RWPE1 (cell line): ENCODE measurements around the gene IQGAP2.

ENCODE experiments used
- CTCF ChIA-PET: fragments of 350-600 bp; sonication (Branson Sonifier 250); formaldehyde crosslinking; extraction: SDS; loops from one replicate; lab custom pipeline; 2021; lab: Yijun Ruan, JAX
- POLR2A ChIA-PET: fragments of 400-600 bp; formaldehyde crosslinking; extraction: SDS; loops from one replicate; lab custom pipeline; 2020; ENCODE audit warnings: antibody characterized with exemption; ENCODE audit not compliant: low non-redundant PET; lab: Yijun Ruan, JAX
- DNase-seq: peaks from one replicate; pipeline ENCODE4 v3.0.0; 2012; ENCODE audit warnings: low spot score
- H3K27ac ChIP-seq: fragments of 450-650 bp; 2 replicates; pipeline ENCODE4 v1.5.1; 2017
- CTCF ChIP-seq: fragments of 450-650 bp; conservative IDR thresholded peaks from 2 replicates; pipeline ENCODE4 v1.5.1; 2017; ENCODE audit warnings: low read depth, mild to moderate bottlenecking

The IQGAP2 gene

GRCh38 chr5:76717222-76718083, 314.4 kb downstream of the IQGAP2 start:
- no peak for TF ChIP-seq CTCF
- no peak overlapping the region for H3K27ac ChIP-seq
- POLR2A ChIA-PET = no interaction called here
- DNase-seq = no peak
- CTCF ChIA-PET = interaction anchor here (0.5 to 2.5 kb wide), 4 partner anchors 45 to 625 kb away, joined by 3 to 11 read pairs (median 5); no protein-coding TSS in a partner anchor

DNA sequence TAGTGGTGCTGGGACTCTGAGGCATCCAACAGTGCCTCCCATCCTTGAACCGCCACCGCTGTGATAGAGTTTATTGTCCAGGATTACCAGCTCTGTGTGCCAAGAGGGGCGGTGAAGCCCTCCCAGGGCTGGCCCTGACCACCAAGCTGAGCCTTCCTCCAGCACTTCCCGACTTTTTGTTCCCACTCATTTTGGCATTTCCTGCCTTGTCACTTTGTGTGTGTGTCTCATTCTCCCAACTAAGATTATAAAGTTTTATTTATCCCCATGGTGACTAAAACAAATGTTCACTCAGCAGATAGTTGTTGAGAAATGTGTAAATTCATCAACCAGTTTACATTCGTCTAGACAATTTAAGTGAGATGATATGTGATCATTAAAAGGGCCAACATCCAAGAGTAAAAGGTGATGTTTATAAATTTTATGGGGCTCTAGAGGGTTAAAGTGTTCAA, 315.3 kb downstream of the IQGAP2 start:
- DNase-seq = no peak
- no peak for TF ChIP-seq CTCF
- no peak overlapping the region for H3K27ac ChIP-seq
- ChIA-PET CTCF (interaction anchor here (0.7 to 2.5 kb wide), 4 partner anchors 16 to 116 kb away, joined by 3 to 11 read pairs (median 4); no protein-coding TSS in a partner anchor), POLR2A (no interaction called here)

DNA sequence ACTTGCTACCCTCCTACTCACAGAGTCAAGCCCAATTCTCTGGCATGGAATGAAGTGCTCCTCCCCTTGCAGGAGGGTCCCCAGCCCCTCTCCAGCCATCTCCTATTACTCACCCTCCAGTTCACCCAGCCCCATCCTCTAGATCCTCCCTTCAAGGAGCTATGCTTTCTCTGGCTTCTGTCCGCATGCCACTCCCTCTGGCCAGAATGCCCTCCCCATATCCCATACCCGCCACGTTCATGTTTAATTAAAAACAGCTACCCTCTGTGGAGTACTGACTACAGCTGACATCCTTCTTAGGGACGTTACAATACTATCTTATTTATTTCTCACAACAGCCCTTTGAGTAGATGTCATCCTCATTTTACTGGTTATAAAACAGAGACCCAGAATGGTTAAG, 315.8 kb downstream of the IQGAP2 start:
- POLR2A ChIA-PET = no interaction called here
- H3K27ac ChIP-seq = no peak overlapping the region
- CTCF ChIA-PET = interaction anchor here (0.7 to 2.5 kb wide), 3 partner anchors 17 to 55 kb away, joined by 3 to 11 read pairs (median 4); no protein-coding TSS in a partner anchor
- TF ChIP-seq CTCF = no peak
- no peak for DNase-seq

- CTCF ChIA-PET = interaction anchor here (0.7 kb wide), 1 partner anchor 122 kb away, joined by 3 read pairs; no protein-coding TSS in a partner anchor
- DNase-seq = no peak
- POLR2A ChIA-PET = no interaction called here
- H3K27ac ChIP-seq = no peak overlapping the region
- TF ChIP-seq CTCF = no peak
These were observed 318.0 kb downstream of the IQGAP2 start for GRCh38 chr5:76720988-76721569.

GRCh38 chr5:76723266-76723665, 320.2 kb downstream of the IQGAP2 start:
- CTCF ChIA-PET = interaction anchor here (0.6 to 1.6 kb wide), 5 partner anchors 11 to 122 kb away, joined by 3 to 8 read pairs (median 4); no protein-coding TSS in a partner anchor
- POLR2A ChIA-PET = no interaction called here
- no peak for TF ChIP-seq CTCF
- no peak for DNase-seq
- H3K27ac ChIP-seq = no peak overlapping the region

DNA sequence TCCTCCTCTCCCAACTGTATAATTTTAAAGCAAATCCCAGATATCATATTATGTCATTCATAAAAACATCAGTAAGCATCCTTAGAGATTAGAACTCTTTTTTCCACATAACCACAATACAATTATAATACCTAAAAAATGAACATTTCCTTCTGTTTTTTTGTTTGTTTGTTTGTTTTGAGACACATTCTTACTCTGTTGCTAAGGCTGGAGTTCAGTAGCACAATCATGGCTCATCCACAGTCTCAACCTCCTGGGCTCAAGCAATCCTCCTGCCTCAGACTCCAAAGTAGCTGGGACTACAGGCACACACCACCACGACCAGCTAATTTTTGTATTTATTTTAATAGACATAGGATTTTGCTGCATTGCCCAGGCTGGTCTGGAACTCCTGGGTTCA, 320.8 kb downstream of the IQGAP2 start:
- ChIA-PET POLR2A (no interaction called here), CTCF (interaction anchor here (0.6 to 1.6 kb wide), 3 partner anchors 19 to 122 kb away, joined by 3 to 8 read pairs (median 4); no protein-coding TSS in a partner anchor)
- DNase-seq = no peak
- no peak for TF ChIP-seq CTCF
- H3K27ac ChIP-seq = no peak overlapping the region
